ENCODE measurements around the gene WDR27. TPM values are rescaled to one million over a fixed set of nuclear protein-coding genes. Genes with fewer than 3 reads are reported as not detected.
A peak's percentile ranks its signal among the peaks of the same experiment; 100 is the strongest.
"Not testable (repeated sequence)": the region's sequence is repeated elsewhere in the genome, so short reads cannot be mapped to it uniquely, and the experiment has no call there.

The WDR27 gene
- total and polyA plus RNA-seq, 12 donors, result 3.2 to 12.0 (median 6.6) TPM

GRCh38 chr6:169697115-169697514 lies 4.7 kb downstream of the WDR27 start:
- 77 to 80% methylated on average over 10 of the region's 10 CpGs for WGBS, 2 donors
- peaks cover 0 to 16% (median 0%) of the 10 kb centered on the region in 11 donors for H3K9me3 ChIP-seq
- H3K36me3 ChIP-seq, H3K27ac ChIP-seq, H3K27me3 ChIP-seq, ATAC-seq, DNase-seq, H3K4me3 ChIP-seq: not testable (repeated sequence)
- intact Hi-C loops (cut with DNase I), result loop anchor here in 1 of 10 donors (5.0 kb wide), 1 partner anchor 800 kb away; no protein-coding TSS in a partner anchor
- peaks cover 3 to 30% (median 14%) of the 10 kb centered on the region in 9 donors for H3K4me1 ChIP-seq
- TF ChIP-seq CTCF (IDR thresholded peaks at IDR 0.05), result peak in 7 of 9 donors; percentile 37 to 54 (median 41)

- Histone ChIP-seq H3K4me3 (no peak overlapping the region), H3K27me3 (no peaks in the 10 kb centered on the region), H3K27ac (no peak overlapping the region), H3K9me3 (peaks cover 0 to 17% (median 0%) of the 10 kb centered on the region in 11 donors), H3K36me3 (peaks cover 0 to 4% (median 0%) of the 10 kb centered on the region in 9 donors), H3K4me1 (peaks cover 0 to 17% (median 3%) of the 10 kb centered on the region in 9 donors)
- ATAC-seq (no peak), DNase-seq (no peak)
- intact Hi-C loops (cut with DNase I), result loop anchor here in 1 of 10 donors (5.0 kb wide), 1 partner anchor 798 kb away; no protein-coding TSS in a partner anchor
- 94 to 100% methylated on average over 5 of the region's 5 CpGs for WGBS, 2 donors
- TF ChIP-seq CTCF (IDR thresholded peaks at IDR 0.05), result no peak
Observed at GRCh38 chr6:169695131-169695530, 6.7 kb downstream of the WDR27 start.

GRCh38 chr6:169692516-169692915 lies 9.3 kb downstream of the WDR27 start:
- ATAC-seq (peak in 1 of 8 donors; percentile 44), DNase-seq (no peak)
- Histone ChIP-seq H3K9me3 (peaks cover 0 to 19% (median 0%) of the 10 kb centered on the region in 11 donors), H3K27me3 (no peaks in the 10 kb centered on the region), H3K4me1 (peaks cover 0 to 1% (median 0%) of the 10 kb centered on the region in 9 donors), H3K4me3 (no peak overlapping the region), H3K36me3 (peaks cover 0 to 18% (median 9%) of the 10 kb centered on the region in 9 donors), H3K27ac (no peak overlapping the region)
- WGBS, 2 donors, result 96% methylated on average over 3 of the region's 3 CpGs
- no peak for TF ChIP-seq CTCF (IDR thresholded peaks at IDR 0.05)
- intact Hi-C loops (cut with DNase I), result no loop called here

GRCh38 chr6:169691260-169691659 lies 10.6 kb downstream of the WDR27 start:
- 98 to 99% methylated on average over 2 of the region's 2 CpGs for WGBS, 2 donors
- ATAC-seq (no peak), DNase-seq (no peak)
- no peak for TF ChIP-seq CTCF (IDR thresholded peaks at IDR 0.05)
- peaks cover 0 to 31% (median 22%) of the 10 kb centered on the region in 9 donors for H3K36me3 ChIP-seq
- intact Hi-C loops (cut with DNase I), result no loop called here
- H3K27me3 ChIP-seq, result no peaks in the 10 kb centered on the region
- no peak overlapping the region for H3K4me3 ChIP-seq
- H3K27ac ChIP-seq, result no peak overlapping the region
- peaks cover 0 to 30% (median 6%) of the 10 kb centered on the region in 11 donors for H3K9me3 ChIP-seq
- H3K4me1 ChIP-seq, result no peaks in the 10 kb centered on the region

Measured in heart right ventricle (tissue), 16 donors.